ENCODE data around the gene PYGM.
A peak's percentile ranks its signal among the peaks of the same experiment; 100 is the strongest.

Gene PYGM

GRCh38 chr11:64759722-64760719 lies at the start of gene PYGM:
Gene PYGM (minus strand): TSS chr11:64759974. CDS start chr11:64759898, 76 bp downstream.
- TF ChIP-seq, protein P1, sequence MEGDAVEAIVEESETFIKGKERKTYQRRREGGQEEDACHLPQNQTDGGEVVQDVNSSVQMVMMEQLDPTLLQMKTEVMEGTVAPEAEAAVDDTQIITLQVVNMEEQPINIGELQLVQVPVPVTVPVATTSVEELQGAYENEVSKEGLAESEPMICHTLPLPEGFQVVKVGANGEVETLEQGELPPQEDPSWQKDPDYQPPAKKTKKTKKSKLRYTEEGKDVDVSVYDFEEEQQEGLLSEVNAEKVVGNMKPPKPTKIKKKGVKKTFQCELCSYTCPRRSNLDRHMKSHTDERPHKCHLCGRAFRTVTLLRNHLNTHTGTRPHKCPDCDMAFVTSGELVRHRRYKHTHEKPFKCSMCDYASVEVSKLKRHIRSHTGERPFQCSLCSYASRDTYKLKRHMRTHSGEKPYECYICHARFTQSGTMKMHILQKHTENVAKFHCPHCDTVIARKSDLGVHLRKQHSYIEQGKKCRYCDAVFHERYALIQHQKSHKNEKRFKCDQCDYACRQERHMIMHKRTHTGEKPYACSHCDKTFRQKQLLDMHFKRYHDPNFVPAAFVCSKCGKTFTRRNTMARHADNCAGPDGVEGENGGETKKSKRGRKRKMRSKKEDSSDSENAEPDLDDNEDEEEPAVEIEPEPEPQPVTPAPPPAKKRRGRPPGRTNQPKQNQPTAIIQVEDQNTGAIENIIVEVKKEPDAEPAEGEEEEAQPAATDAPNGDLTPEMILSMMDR (IDR thresholded peaks at IDR 0.05), result no peak

GRCh38 chr11:64805481-64805880 lies 45.7 kb upstream of the PYGM start:
- TF ChIP-seq, protein P1 (IDR thresholded peaks at IDR 0.05), result no peak

DNA sequence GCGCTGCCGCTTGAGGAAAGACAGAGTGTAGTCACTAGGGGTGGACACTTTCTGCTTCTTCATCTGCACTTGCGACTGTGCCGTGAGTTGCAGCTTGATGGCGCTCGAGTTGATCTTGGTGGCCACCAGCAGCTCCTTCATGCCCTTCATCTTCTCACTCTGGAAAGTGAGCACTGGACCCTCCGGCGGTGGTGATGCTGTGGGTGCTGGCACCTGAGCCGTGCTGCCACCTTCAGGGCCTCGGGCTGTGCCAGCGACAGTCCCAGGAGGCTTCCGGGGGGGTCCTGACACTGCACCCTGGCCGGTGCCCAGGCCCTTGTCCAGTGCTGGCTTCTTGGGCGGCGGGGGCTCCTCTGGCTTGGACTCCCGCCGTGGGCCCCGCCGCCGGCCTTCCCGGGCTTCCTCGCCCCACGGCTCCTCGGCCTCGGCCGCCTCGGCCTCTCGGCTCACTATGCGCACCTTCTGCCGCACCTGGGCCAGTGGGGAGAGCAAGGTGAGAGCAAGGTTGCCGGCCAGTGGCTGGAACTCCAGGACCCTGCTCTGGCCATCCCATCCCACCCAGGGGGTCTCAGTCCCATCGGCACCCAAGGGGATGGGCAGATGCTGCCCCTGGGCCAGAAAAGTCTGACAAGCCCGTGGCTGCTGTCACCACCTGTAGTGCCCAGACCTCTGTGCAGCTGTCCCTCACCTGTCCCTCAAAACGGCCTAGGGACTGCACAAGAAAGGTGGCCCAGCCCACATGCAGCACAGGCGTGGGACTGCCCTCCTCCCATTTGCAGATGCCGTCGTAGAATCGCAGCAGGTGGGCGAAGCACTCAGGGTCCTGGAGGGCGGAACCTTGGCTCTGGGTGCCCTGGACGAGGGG lies 44.8 kb upstream of the PYGM start:
- TF ChIP-seq, protein P1 (IDR thresholded peaks at IDR 0.05), result no peak

DNA sequence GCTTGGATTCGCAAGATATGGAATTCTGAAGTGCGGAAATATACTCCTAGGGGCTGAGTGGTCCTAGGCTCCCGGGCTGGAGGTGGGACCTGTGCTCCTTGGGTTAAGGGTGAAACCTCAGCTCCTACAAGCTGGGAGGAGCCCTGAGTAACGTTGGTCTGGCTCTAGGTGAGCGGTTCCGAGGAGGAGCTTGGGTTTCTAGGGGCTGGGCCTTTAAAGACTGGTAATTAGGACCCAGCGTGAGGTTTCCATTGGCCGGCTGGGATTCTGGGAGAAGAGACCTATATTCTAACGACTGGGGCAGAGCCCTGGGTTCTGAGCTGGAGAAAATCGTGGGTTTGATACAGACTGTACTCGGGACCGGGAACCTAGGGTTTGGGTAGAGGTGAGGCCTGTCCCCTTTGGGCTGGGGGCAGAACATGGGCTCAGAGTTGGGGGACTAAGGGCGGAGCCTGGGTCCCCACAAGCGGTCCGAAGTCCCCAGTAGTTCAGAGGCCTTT lies 44.1 kb upstream of the PYGM start:
- TF ChIP-seq, protein P1 (IDR thresholded peaks at IDR 0.05), result no peak

- TF ChIP-seq, protein P1 (IDR thresholded peaks at IDR 0.05), result peak; percentile 31; the same call in 1 of the 2 replicates
Measured at GRCh38 chr11:64803158-64803845, 43.5 kb upstream of the PYGM start, which contains the start of gene MAP4K2. Gene MAP4K2 (minus strand): TSS chr11:64803214. CDS start chr11:64803149, 65 bp downstream.

GRCh38 chr11:64802370-64803157 lies 42.8 kb upstream of the PYGM start:
- TF ChIP-seq, protein P1 (IDR thresholded peaks at IDR 0.05), result no peak

All from LNCAP (cell line).